RCC 7860 (cell line): ENCODE results near the gene SREBF1.
"Not testable (repeated sequence)": the region's sequence is repeated elsewhere in the genome, so short reads cannot be mapped to it uniquely, and the experiment has no call there.

Source experiments
- DNase-seq: peaks from one replicate; pipeline ENCODE4 v3.0.0-alpha.2; 2015; ENCODE audit warnings: low spot score
- FAIRE-seq: peaks from 2 replicates; lab custom pipeline; 2012; peaks lifted over from hg19 to GRCh38; lab: Jason Lieb, UNC

The SREBF1 gene

GRCh38 chr17:17814162-17815061, 22.4 kb downstream of the SREBF1 start:
- FAIRE-seq: no peak
- no peak for DNase-seq

DNA sequence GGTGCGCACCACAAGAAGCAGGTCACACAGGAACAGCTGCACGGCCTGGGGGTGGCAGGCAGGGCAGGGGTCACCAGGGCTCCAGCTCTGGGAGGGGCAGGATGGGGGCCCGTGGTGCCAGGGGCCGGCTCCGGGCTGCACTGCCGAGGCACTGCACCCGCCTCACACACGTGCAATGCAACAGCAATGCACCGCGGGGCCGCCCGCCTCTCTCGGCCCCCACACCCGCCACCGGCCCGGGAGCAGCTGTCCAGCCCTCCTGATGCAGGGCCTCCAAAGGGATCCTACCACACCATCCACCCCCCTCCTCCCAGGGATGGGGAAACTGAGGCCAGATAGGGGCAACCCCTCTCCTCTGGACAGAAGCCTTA, 23.1 kb downstream of the SREBF1 start:
- FAIRE-seq: no peak
- no peak for DNase-seq

DNA sequence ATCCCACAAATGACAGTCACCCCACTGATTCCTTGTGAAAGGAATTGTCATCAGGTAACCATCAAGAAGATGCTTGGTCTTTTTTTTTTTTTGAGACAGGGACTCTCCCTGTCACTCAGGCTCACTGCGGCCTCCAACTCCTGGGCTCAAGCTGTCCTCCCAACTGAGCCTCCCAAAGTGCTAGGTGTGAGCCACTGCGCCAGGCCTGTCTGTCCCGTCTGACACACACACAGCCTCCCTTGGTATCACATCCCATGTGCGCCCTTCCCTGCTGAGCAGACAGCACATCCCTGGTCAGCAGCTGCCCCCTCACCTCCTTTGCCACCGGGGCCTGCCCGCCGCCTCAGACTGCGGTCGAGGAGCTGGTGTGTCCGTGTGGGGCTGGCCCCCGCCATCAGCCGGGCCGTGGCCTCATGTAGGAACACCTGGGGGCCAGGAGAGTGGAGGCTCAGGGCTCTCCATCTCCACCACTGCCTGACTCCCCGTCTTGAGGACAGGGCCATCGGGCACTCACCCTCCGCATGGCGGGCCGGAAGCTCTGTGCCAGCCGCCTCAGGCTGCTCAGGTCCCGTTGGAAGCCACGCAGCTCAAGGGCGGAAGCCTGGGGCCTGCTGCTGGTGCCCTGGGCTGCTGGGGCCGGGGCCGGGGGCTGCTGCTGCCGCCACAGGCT, 23.6 kb downstream of the SREBF1 start:
- no peak for FAIRE-seq

GRCh38 chr17:17812211-17813054, 24.4 kb downstream of the SREBF1 start:
- DNase-seq (no peak), FAIRE-seq (no peak)

More for the DNA sequence above, 23.6 kb downstream of the SREBF1 start:
- DNase-seq: no peak

DNA sequence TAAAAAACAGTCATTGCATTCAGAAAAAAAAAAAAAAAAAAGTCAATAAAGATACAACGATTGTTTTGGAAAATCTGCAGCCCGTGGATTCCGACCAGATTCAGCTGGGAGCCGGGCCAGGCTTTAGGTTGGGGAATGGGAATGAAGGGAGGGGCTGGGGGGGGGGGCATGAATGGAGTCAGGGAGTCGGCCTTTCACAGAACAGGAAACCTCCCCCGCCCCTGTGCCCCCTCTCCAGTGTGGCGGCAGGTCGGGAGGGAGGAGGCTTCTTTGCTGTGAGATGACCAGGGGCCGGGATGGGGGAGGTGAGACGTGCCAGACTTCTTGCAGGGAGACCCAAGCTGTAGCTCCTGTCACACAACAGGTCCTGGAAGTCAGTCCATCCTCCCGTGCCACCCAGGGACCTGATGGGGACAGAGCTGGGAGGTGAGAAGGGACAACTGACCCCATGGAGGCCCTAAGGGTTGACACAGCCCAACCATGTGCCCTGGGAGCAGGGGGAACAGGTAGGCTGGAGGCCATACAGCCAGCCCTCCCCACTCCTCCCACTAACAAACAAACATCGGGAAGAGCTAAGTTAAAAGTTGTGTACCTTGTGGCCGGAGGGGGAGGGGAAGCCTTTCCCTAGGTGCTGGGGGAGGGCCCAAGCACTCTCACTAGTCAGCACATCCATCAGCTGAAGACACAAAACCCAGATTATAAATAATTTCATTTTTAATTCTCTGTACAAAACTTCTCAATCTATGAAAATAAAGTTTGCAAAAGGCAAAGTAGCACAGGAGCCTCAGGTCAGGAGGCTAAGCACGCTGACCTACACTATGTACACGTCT, 25.2 kb downstream of the SREBF1 start:
- FAIRE-seq (no peak), DNase-seq (no peak)

DNA sequence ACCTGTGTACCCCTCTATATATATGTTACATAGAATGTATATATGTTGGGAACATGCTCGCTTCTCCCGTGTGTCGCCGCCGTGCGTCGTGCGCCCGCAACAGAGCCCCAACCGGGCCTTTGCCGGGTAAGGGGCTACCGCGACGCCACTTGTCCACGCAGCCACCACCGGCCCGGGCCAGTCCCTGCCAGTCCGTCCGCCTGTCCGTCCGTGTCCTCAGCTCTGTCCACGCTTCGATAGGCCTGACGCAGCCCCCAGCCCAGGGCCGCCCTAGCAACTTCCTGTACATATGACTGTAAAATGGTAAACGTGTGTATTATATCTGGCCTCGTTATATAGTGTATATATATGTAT, 25.9 kb downstream of the SREBF1 start:
- FAIRE-seq: no peak

DNA sequence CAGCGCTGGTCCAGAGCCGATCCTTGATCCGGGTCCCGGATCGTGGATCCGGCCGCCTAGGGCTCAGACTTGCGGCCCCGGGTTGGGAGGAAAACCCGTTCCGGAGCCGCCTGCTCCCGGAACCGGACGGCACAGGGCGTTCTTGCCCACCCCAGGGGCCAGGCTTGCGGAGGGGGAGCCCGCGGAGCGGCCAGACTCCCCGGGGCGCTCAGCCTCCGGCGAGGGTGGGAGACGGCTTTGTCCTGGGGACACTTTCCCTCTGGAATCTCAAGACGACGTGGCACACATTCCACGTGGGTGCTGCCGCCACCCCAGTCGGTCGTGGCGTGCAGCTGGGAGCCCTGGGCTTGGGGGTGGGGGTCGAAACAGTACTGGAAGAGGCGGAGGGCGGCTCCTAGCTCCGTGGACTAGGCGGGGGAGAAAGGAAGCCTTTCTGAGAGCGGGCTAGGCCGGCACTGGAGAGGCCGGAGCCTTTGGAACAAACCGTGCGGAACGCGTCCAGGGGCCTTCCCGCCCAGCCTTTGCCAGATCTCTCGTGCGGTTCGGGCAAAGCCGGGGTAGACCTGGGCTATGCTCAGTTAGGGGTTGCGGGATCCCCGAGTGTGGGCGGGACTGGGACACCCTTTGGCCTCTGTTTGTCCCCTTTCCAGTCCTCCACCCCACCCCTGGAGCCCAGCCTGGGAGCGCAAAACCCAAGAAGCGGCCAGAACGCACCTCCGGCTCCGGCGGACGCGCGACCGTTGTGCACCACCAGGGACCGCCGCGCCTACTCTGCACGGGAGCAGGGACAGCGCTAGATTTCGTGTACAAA, 26.5 kb downstream of the SREBF1 start:
- FAIRE-seq (no peak), DNase-seq (no peak)

More for the DNA sequence above, 25.9 kb downstream of the SREBF1 start:
- no peak for DNase-seq

- FAIRE-seq: no peak
- no peak for DNase-seq
Observed at GRCh38 chr17:17809531-17810083, 27.2 kb downstream of the SREBF1 start.

DNA sequence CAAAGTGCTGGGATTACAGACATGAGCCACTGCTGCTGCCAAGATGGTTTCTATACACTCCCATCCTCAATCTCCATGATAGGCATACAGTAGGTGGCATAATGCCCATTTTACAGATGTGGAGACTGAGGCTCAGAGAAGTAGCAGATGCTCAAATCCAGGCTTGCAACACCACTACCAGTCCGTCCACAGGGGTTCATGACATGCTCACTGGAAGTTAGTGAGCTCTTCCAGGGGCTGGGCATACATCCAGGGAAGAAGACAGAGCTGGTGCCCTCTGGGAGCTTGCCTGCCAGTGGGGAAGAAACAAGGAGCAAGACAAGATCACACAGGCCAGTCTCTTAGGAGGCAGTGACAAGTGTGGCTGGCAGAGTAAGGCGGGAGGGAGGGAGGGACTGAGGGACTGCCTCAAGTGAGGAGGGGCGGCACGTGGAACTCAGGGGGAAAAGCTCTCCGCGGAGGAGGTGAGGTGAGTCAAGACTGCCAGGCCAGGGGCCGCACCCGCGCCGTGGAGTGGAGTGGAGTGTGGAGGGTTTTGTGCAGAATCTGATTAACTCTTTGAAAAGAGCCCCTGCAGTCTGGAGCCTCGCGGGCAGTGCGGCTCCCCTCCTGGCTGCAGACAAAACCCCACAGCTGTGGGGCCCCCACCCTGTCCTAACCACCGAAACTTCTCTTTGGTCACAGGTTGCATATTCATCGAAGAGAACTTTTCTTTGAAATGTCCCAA, 27.9 kb downstream of the SREBF1 start:
- FAIRE-seq: no peak
- no peak for DNase-seq

- not testable (repeated sequence) for DNase-seq, FAIRE-seq
Observed at GRCh38 chr17:17808200-17808599, 28.6 kb downstream of the SREBF1 start.

- FAIRE-seq: no peak
- DNase-seq: no peak
Observed at GRCh38 chr17:17807440-17807839, 29.3 kb downstream of the SREBF1 start.

DNA sequence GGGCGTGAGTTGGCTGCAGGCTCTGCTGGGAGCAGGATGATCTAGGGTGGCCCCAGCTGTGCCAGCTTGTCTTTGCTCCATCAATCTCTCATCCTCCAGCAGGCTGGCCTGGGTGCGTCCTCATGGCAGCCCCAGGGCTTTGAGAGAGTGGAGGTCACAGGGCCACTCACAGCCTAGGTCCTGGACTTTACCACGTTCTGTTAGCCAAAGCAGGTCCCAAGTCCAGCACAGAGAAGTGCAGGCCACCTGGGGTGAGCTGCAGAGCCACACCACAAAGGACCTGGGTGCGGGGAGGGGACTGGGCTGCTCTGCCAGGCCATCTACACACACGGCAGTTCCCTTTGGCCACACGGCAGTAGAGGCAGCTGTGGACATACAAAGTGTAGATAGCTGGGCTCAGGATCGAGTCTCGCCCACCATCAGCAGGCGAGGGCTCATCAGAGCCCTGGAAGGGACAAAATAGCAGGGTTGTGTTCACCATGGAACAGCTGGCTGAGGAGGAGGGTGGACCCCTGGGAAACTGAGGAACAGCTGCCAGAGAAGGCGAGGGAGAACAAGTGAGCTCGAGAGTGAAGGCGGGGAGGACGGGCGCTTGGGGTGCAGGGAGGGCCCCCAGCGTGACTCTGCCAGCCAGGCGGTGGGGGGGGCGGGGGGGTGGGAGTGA, 30.0 kb downstream of the SREBF1 start:
- no peak for DNase-seq
- FAIRE-seq: no peak

DNA sequence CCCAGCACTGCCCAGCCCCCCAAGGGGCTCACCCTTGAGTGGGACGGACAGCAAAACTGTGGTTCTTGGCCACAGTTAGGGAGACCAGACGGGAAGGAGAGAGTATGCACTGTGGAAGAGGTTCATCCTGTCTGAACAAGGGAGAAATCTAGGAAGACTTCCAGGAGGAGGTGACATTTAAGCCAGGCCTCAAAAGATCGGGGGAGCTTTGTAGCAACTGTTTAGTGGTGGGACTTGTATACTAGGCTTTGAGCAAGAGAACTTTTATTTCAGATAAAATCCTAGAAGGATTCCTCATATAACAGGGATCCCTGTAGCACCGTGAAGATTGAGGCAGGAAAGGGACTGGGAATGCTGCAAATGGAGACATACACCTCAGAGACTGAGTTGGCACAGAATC, 30.8 kb downstream of the SREBF1 start:
- DNase-seq: no peak
- FAIRE-seq: no peak

GRCh38 chr17:17805575-17805974, 31.2 kb downstream of the SREBF1 start:
- no peak for FAIRE-seq

DNA sequence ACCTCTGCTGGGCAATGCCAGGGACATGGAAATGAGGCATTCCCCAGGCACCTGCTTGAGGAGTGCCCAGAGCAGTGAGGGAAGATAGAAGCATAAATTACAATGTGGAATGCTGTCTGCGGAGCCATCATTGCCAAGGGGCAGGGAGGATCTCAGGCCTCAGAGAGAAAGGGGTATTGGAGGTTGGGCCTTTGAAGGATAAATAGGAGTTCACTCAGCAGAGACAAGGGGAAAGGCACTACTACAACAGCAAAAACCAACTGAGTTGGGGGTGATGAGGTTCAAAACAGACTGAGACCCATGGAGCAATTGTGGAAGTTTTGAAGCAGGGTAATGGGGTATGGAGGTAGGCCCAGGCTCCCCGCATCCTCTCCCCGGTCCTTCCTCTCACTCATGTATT, 32.8 kb downstream of the SREBF1 start:
- FAIRE-seq (no peak), DNase-seq (no peak)

More at GRCh38 chr17:17805575-17805974, 31.2 kb downstream of the SREBF1 start:
- DNase-seq: no peak

DNA sequence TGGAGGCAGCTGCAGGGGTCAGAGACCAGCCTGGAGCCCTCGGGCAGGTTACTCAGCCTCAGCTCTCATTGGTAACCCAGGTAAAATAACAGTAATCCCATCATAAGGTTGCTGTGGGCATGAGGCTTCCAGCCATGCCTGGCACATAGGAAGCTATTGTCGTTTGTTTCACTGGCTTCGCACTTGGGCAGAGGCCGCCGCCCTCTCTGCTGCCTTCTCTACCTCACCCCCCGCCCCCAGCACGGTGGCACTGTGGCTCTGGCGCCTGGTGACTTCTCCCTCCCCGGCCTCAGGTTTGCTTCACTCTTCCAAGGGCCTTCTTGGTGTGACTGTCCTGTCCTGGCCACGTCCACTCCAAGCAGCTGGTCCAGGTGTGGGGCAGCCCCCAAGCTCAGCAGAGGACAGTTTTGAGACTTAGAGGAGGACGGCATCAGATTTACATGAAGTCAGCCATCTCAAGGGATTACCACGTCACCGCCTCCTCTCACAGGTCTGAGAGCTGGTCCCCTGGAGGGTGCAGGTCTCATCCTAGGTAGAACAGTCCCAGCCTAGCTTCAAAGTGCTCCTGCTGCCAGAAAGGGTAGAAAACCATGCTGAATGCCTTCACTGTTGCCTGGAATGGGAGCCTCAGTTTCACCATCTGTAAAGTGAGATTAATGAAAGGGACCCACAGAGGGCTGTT, 34.8 kb downstream of the SREBF1 start:
- DNase-seq (no peak), FAIRE-seq (no peak)

DNA sequence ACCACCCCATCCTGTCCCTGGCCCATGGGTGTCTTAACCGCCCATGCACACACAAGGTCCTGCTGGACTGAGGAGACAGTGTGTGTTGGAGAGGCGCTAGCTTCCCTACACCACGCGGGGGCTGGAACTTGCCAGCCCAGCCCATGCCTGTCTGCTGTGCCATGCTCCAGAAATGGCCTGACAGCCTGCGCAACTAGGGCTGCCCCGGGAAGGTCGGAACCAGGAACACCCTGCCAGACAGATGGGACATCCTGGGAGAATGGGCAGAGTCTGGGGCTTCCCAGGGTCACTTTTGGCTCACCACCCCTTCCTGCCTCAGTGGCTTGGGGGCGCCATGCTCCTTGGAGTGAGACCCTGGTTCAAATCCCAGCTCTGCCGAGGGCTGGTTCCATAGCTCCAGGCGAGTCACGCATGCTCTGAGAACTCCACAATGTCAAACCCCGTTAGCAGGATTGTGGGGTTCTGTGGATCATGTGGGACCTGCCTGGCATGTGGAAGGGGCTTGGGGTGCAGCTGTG, 36.2 kb downstream of the SREBF1 start:
- DNase-seq (no peak), FAIRE-seq (no peak)
